ENCODE data around the gene GPHN.
"Not testable (repeated sequence)": the region's sequence is repeated elsewhere in the genome, so short reads cannot be mapped to it uniquely, and the experiment has no call there.

GRCh38 chr14:66502836-66503235 is 5.1 kb upstream of the GPHN start:
- TF ChIP-seq, protein P1, sequence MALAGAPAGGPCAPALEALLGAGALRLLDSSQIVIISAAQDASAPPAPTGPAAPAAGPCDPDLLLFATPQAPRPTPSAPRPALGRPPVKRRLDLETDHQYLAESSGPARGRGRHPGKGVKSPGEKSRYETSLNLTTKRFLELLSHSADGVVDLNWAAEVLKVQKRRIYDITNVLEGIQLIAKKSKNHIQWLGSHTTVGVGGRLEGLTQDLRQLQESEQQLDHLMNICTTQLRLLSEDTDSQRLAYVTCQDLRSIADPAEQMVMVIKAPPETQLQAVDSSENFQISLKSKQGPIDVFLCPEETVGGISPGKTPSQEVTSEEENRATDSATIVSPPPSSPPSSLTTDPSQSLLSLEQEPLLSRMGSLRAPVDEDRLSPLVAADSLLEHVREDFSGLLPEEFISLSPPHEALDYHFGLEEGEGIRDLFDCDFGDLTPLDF (CRISPR knock-in tag; IDR thresholded peaks at IDR 0.05): not testable (repeated sequence)
- not testable (repeated sequence) for TF ChIP-seq CTCF (IDR thresholded peaks at IDR 0.05)
